ENCODE results near the gene NRM.

The NRM gene

DNA sequence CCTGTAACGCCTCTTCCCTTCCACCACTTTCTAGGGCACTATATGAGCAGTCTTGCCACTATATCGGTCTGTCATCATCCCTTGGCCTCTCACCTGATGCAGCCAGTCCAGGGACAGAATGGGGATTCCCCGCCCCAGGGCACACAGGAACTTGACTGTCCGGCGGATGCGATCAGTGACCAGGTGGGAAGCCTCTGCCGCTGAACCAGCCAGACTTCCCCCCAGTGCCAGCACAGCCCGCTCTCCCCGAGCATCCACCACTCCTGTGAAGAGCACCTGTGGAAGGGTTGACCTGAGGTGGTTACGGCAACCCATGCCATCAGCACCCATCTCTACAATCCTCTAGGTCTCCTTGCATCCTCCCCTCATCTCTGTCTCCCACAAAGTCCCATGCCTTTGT lies 12.2 kb upstream of the NRM start:
- Mint-ChIP-seq H3K36me3 (ENCODE audit: low read depth) (peaks cover 72% of the 10 kb centered on the region), H3K9me3 (no peaks in the 10 kb centered on the region), H3K27me3 (ENCODE audit: low read depth, poor library complexity) (no peaks in the 10 kb centered on the region), H3K4me1 (peaks cover 3% of the 10 kb centered on the region), H3K27ac (no peak overlapping the region), H3K4me3 (no peak overlapping the region)
- TF ChIP-seq, protein P1, sequence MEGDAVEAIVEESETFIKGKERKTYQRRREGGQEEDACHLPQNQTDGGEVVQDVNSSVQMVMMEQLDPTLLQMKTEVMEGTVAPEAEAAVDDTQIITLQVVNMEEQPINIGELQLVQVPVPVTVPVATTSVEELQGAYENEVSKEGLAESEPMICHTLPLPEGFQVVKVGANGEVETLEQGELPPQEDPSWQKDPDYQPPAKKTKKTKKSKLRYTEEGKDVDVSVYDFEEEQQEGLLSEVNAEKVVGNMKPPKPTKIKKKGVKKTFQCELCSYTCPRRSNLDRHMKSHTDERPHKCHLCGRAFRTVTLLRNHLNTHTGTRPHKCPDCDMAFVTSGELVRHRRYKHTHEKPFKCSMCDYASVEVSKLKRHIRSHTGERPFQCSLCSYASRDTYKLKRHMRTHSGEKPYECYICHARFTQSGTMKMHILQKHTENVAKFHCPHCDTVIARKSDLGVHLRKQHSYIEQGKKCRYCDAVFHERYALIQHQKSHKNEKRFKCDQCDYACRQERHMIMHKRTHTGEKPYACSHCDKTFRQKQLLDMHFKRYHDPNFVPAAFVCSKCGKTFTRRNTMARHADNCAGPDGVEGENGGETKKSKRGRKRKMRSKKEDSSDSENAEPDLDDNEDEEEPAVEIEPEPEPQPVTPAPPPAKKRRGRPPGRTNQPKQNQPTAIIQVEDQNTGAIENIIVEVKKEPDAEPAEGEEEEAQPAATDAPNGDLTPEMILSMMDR (IDR thresholded peaks at IDR 0.05): no peak
- no peak for DNase-seq

DNA sequence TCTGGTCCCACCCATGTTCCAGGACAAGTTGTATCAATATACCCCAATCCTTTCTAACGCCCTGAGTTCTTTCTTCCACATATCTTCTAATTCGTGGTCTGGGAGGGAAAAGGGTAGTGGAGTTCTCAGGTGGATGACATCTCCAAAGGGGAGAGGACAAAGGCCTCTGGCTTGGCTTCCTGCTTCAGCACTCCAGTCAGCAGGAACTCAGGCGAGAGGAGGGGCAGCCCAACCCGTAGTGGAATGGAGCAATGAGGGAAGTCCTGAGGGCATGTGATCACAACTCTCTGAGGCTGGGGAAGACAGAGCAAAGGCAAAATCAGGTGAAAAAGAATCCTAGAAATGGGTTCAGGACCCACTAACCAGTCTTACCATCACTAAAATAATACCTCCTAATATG lies 9.6 kb upstream of the NRM start:
- H3K36me3 Mint-ChIP-seq (ENCODE audit: low read depth): peaks cover 56% of the 10 kb centered on the region
- TF ChIP-seq, protein P1 (IDR thresholded peaks at IDR 0.05): no peak
- DNase-seq: no peak
- no peaks in the 10 kb centered on the region for H3K27me3 Mint-ChIP-seq (ENCODE audit: low read depth, poor library complexity)
- H3K9me3 Mint-ChIP-seq: no peaks in the 10 kb centered on the region
- H3K4me1 Mint-ChIP-seq: no peaks in the 10 kb centered on the region
- no peak overlapping the region for H3K4me3 Mint-ChIP-seq
- no peak overlapping the region for H3K27ac Mint-ChIP-seq

DNA sequence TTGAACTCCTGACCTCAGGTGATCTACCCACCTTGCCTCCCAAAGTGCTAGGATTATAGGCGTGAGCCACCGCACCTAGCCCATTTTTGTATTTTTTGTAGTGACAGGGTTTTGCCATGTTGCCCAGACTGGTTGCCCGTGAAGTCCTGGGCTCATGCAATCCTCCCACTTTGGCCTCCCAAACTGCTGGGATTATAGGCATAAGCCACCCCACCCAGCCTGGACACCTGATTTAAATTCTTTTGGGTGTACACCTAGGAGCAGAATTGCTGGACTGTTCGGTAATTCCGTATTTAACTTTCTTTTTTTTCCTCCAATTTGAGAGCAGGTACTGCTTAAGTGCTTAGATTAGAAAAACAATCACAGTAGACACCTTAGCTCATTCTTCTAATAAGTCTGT lies 5.6 kb upstream of the NRM start:
- no peak for DNase-seq
- Mint-ChIP-seq H3K9me3 (no peaks in the 10 kb centered on the region), H3K4me3 (no peak overlapping the region), H3K27ac (no peak overlapping the region), H3K4me1 (peaks cover 10% of the 10 kb centered on the region), H3K36me3 (ENCODE audit: low read depth) (peaks cover 19% of the 10 kb centered on the region), H3K27me3 (ENCODE audit: low read depth, poor library complexity) (no peaks in the 10 kb centered on the region)
- TF ChIP-seq, protein P1 (IDR thresholded peaks at IDR 0.05): no peak

DNA sequence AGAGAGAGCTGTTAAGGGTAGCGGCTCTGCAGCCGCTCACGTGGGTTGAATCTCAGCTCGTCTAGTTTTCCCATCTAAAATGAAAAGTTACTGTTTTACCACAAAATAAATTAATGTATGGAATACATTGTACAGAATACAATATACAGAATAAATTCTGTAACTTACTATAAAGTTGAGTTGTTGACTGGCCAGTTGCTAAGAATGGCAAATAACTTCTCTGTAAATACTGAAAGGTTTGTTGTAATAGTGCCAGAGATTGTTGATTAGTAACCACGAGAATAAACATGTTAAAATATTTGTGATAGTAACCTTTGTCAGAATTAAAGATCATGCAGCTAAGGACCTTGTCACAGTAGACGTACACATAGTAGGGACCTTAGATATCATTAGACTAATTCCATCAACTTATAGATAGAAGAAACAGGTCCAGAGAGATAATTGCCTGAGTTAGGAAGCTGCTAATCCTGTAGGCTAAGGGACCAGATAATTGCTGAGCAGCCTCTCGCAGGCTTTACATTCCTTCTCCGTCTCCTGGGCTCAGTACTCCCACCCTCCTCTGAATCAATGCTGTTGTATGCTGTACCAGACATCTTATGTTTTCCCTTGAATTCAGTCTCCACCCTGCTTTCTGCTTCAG lies 544 bp upstream of the NRM start:
- Mint-ChIP-seq H3K9me3 (no peaks in the 10 kb centered on the region), H3K27me3 (ENCODE audit: low read depth, poor library complexity) (no peaks in the 10 kb centered on the region), H3K4me3 (peak overlapping the region; percentile 93), H3K27ac (peak overlapping the region; percentile 49), H3K4me1 (peaks cover 49% of the 10 kb centered on the region), H3K36me3 (ENCODE audit: low read depth) (peaks cover 7% of the 10 kb centered on the region)
- no peak for DNase-seq
- TF ChIP-seq, protein P1 (IDR thresholded peaks at IDR 0.05): no peak

DNA sequence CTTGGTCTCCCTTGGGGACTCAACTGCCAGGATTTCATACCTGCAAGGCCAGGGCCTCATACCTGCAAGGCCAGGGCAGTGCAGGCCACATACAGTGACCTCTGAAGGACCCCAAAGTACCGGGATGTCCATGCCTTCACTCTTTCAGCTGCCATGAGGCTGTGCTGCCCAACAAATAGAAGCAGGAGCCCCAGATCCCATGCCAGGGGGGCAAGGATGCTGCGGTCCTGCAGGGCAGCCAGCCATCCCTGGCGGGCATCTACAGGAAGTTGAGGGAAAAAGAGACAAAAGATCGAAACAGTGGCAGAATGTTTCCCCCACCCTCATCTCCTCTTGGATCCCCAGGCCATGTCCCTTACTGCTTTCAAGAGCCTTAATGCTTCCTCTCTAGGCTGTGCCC lies 799 bp downstream of the NRM start:
- Mint-ChIP-seq H3K27me3 (ENCODE audit: low read depth, poor library complexity) (no peaks in the 10 kb centered on the region), H3K36me3 (ENCODE audit: low read depth) (peaks cover 10% of the 10 kb centered on the region), H3K4me1 (peaks cover 63% of the 10 kb centered on the region), H3K4me3 (peak overlapping the region; percentile 93), H3K9me3 (no peaks in the 10 kb centered on the region), H3K27ac (peak overlapping the region; percentile 97)
- DNase-seq: no peak
- TF ChIP-seq, protein P1 (IDR thresholded peaks at IDR 0.05): no peak
